Measurements from ENCODE around the gene TRMT1. TPM values are rescaled to one million over a fixed set of nuclear protein-coding genes. Genes with fewer than 3 reads are reported as not detected.

The TRMT1 gene
- total and polyA plus RNA-seq, 2 of the 8 experiments (the other 6 are each of a cell fraction or from before 2014, with no cell fraction given): 77.4 to 99.3 TPM

- Histone ChIP-seq H2AK5ac (ENCODE audit: low read depth, low read length) (no peak overlapping the region), H2BK12ac (ENCODE audit: low read depth, low read length) (peak overlapping the region; percentile 62; the same call in 1 of the 2 replicates), H3K4me2 (ENCODE audit: insufficient read depth in 1 of 2, low read depth in 2 of 2, low read length in 2 of 2) (peak overlapping the region; percentile 5 to 27; a peak in 2 of 4 replicates), H3K14ac (ENCODE audit: insufficient read length) (no peak overlapping the region), H4K91ac (replicated peaks; ENCODE audit: insufficient read length, low read length) (no peak overlapping the region), H2BK5ac (ENCODE audit: low read depth, low read length) (peak overlapping the region; percentile 68), H3K56ac (replicated peaks; ENCODE audit: insufficient read length, low read depth, low read length) (no peak overlapping the region), H3K27ac (ENCODE audit: low read depth, low read length) (no peak overlapping the region), H3K79me2 (ENCODE audit: control insufficient read depth in 1 of 2, insufficient read depth in 2 of 2, low read length in 2 of 2) (no peaks in the 10 kb centered on the region), H4K8ac (ENCODE audit: extremely low read depth, insufficient read depth, low read length) (no peak overlapping the region), H3K23ac (ENCODE audit: insufficient read length) (no peak overlapping the region), H3K79me1 (ENCODE audit: low read depth, low read length) (no peaks in the 10 kb centered on the region), H2AFZ (ENCODE audit: low read length) (peak overlapping the region; percentile 68; the same call in 1 of the 2 replicates), H3K23me2 (ENCODE audit: low read depth, low read length) (no peaks in the 10 kb centered on the region), H3K9me3 (ENCODE audit: insufficient read depth in 2 of 2, low read depth in 1 of 2, low read length in 1 of 2) (no peaks in the 10 kb centered on the region), H3K4ac (replicated peaks; ENCODE audit: insufficient read length, low read depth, low read length) (no peak overlapping the region), H4K20me1 (replicated peaks in 1 of 2; ENCODE audit: control insufficient read depth in 1 of 2, insufficient read depth in 2 of 2, low read length in 2 of 2) (no peaks in the 10 kb centered on the region), H3K27me3 (replicated peaks in 1 of 4; ENCODE audit: control insufficient read depth in 3 of 4, extremely low read depth in 1 of 4, insufficient read depth in 3 of 4, low read length in 3 of 4) (peaks cover 0 to 16% (median 7%) of the 10 kb centered on the region in 4 experiments; a peak in 3 of 7 replicates), H2BK15ac (ENCODE audit: low read length) (0 out of 2 replicates have a peak overlapping the region, but pooled peaks have one; percentile 9), H3K36me3 (ENCODE audit: control insufficient read depth in 2 of 4, insufficient read depth in 4 of 4, low read length in 3 of 4) (no peaks in the 10 kb centered on the region), H4K5ac (ENCODE audit: insufficient read length, low read depth, low read length) (no peak overlapping the region), H2BK120ac (replicated peaks; ENCODE audit: low read depth, low read length) (no peak overlapping the region), H3K9ac (replicated peaks in 1 of 4; ENCODE audit: extremely low read depth in 1 of 4, low read depth in 3 of 4, low read length in 3 of 4) (no peak overlapping the region), H3K4me1 (replicated peaks in 1 of 4; ENCODE audit: control insufficient read depth in 3 of 4, insufficient read depth in 4 of 4, low read length in 3 of 4) (peaks cover 7 to 23% (median 14%) of the 10 kb centered on the region in 4 experiments), H3K18ac (ENCODE audit: extremely low read depth, low read length) (peak overlapping the region; percentile 19; the same call in 1 of the 2 replicates), H2BK20ac (ENCODE audit: low read length) (no peak overlapping the region), H3K4me3 (ENCODE audit: extremely low read depth in 1 of 4, insufficient read depth in 2 of 4, low read depth in 3 of 4, low read length in 4 of 4) (no peak overlapping the region)
- no peak for FAIRE-seq
- ChIA-PET POLR2A (ENCODE audit: partially characterized antibody) (interaction anchor here (0.6 to 2.0 kb wide), 4 partner anchors 9 to 126 kb away, joined by 3 to 8 read pairs (median 4); partner anchors contain the start of gene GADD45GIP1), CTCF (ENCODE audit: partially characterized antibody) (interaction anchor here (1.4 to 48.8 kb wide), 9 partner anchors 10 to 118 kb away, joined by 4 to 1145 read pairs (median 9); no protein-coding TSS in a partner anchor)
- 66% methylated on average over 7 of the region's 7 CpGs; no CpG with 5 or more reads in 1 of the 2 experiments for WGBS, 2 experiments (ENCODE audit: extremely low coverage in 1 of 2, insufficient coverage in 1 of 2, insufficient read length in 1 of 2, insufficient replicate concordance in 2 of 2, low coverage in 1 of 2, low lambda C conversion rate in 2 of 2, missing lambda C conversion rate in 1 of 2)
- no peak for DNase-seq (ENCODE audit: low read depth in 1 of 2, low spot score in 2 of 2)
- no peak for TF ChIP-seq EP300 (IDR thresholded peaks at IDR 0.05; ENCODE audit: borderline replicate concordance in 1 of 2, low read depth in 2 of 2, low read length in 2 of 2)
- TF ChIP-seq RAD21 (IDR thresholded peaks at IDR 0.05 in 1 of 2, conservative IDR thresholded peaks at IDR 0.05 in 1 of 2; ENCODE audit: low read depth in 2 of 2, low read length in 2 of 2): no peak
- no peak for TF ChIP-seq SRF (IDR thresholded peaks at IDR 0.05; ENCODE audit: low read depth, low read length)
- TF ChIP-seq ATF3 (IDR thresholded peaks at IDR 0.05; ENCODE audit: insufficient read depth, low read depth, low read length): no peak
- TF ChIP-seq FOSL1 (IDR thresholded peaks at IDR 0.05; ENCODE audit: insufficient read depth, low read depth, low read length): no peak
- no peak for TF ChIP-seq SIN3A (conservative IDR thresholded peaks at IDR 0.05 in 1 of 2, IDR thresholded peaks at IDR 0.05 in 1 of 2; ENCODE audit: low read depth in 1 of 2, low read length in 2 of 2)
- no peak for TF ChIP-seq BCL11A (IDR thresholded peaks at IDR 0.05; ENCODE audit: low read depth in 2 of 2, low read length in 2 of 2)
These were observed 33.5 kb downstream of the TRMT1 start for GRCh38 chr19:13083008-13083404.

All from H1 (cell line).